Measurements from ENCODE around the gene CRYBB1.
"Not testable (repeated sequence)": the region's sequence is repeated elsewhere in the genome, so short reads cannot be mapped to it uniquely, and the experiment has no call there.

The CRYBB1 gene

DNA sequence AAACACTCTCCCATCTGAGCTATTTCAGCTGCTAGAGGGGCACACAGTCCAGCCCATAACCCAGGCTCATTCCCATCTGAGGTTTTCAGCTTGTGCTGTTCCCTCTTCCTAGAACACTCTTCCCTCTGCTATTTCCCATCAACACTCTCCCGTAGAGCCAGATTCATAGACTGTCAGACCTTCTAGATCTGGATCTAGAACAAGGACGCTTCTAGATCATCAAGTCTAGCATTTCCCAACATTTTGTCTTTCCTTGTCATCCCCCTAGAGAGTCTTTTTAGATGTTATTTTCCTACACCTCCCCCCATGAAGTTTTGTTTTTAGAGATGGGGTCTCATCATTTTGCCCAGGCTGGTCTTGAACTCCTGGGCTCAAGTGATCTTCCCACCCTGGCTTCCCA, 17.3 kb upstream of the CRYBB1 start:
- DNase-seq, result no peak

DNA sequence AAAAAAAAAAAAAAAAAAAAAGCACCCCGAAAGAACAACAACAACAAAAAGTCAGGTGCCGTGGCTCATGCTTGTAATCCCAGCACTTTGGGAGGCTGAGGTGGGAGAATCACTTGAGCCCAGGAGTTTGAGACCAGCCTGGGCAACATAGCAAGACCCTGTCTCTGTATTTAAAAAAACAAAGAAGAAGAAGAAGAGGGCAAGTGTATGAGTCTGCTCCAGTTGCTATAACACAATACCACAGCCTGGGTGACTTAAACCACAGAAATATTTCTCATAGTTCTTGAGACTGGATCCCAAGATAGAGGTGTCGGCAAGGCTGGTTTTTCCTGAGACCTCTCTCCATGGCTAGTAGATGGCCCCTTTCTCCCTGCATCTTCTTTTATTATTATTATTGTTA, 16.4 kb upstream of the CRYBB1 start:
- no peak for DNase-seq

DNA sequence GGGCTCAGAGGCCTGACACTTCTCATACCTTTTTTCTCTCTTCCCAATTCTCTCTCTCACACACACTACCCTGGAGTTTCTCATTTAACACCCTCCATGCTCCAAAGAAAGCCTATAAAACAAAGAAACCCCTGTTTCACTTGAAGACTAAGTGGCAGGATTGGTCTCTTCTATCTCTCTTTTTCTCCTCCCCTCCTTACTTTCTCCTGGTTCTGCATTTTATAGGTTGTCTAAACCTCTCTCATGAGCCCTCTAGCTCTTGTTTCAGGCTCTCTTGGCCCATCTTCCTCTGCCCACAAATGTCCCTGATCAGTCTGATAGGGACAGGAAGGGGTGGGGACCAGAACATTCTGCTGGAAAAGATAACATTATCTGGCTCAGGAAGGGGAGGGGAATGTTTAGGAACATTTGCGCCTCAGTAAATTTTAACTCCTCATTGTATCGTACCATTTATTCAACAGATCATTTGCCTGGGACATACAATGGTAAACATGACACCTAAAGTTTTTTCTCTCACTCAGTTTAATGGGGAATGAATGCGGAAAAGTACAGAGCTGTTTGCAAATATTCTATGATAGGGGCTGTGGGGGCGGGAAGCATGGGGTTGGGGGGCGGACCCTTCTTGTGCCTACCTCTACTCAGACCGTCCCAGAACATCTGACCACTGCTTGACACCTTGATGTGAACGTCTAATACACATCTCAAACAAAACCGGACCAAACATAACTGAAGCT, 14.8 kb upstream of the CRYBB1 start:
- no peak for DNase-seq

DNA sequence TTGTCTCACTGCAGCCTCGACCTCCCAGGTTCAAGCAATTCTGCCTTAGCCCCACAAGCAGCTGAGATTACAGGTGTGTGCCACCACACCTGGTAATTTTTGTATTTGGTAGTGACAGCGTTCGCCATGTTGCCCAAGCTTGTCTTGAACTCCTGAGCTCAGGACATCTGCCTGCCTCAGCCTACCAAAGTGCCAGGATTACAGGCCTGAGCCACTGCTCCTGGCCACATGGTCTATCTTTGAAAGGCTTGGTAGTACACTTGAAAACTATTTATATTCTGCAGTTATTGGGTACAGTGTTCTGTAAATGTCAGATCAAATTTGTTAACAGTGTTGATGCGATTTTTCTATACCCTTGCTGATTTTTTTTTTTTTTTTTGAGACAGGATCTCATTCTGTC, 13.5 kb upstream of the CRYBB1 start:
- no peak for DNase-seq

DNA sequence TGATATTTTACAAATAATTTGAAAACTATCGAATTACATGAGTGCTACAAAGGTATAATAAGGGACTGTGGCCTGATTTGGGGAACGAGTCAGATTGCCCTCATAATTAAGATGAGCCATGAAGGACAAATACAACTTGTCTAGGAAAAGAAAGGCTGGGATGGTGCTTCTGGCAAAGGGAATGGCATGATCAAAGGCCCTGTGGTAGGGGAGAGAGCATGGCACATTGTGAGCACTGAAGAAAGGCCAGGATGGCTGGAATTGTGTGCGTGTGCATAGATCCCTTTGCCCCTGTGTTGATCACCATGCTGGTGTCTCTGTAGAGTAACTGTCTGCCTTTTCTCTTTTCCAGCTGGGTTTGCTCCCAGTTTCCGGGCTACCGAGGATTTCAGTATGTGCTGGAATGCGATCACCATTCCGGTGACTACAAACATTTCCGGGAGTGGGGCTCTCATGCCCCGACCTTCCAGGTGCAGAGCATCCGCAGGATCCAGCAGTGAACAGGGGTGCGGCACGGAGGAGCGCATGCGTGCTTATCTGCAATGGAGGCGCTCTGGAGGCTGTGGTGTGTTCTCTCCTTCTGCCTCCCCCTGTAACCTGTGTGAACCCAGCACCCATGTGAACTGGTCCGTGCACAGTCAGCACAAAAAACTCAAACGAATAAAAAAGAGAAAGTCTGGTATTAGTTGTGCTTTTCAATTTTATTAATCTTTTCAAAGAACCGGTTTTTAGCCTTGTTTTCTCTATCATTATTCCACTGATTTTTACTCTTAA, 12.3 kb upstream of the CRYBB1 start:
- DNase-seq, result no peak

DNA sequence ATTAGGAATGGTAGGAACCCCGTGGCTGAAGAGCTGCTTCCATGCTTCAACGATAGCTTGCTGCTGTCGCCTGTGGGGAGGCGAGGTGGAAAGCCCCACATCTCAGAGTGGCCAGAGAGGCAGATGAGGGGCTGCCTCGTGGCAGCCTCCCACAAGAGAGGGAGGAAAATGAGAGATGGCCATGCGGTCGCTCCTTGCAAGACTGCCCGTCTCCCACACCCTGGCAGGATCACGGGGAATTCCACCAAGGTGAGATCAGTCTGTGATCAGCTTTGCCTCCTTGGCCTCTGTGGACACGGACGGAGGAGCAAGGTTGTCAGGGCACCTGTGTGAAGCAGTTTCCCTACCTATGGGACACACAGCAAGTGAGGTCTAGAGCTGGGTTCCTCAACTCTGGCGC, 7.0 kb upstream of the CRYBB1 start:
- DNase-seq, result no peak

DNA sequence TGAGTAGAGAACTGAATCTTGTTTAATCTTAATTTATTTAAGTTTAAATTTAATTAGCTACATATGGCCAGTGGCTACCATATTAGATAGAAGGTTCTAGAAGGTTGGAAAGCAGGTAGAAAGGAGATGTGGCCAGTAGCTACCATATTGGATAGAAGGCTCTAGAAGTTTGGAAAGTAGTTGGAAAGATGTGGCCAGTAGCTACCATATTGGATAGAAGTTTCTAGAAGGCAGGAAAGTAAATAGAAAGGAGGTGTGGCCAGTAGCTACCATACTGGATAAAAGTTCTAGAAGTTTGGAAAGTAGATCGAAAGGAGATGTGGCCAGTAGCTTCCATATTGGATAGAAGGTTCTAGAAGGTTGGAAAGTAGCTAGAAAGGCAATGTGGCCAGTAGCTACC, 6.2 kb upstream of the CRYBB1 start:
- no peak for DNase-seq

DNA sequence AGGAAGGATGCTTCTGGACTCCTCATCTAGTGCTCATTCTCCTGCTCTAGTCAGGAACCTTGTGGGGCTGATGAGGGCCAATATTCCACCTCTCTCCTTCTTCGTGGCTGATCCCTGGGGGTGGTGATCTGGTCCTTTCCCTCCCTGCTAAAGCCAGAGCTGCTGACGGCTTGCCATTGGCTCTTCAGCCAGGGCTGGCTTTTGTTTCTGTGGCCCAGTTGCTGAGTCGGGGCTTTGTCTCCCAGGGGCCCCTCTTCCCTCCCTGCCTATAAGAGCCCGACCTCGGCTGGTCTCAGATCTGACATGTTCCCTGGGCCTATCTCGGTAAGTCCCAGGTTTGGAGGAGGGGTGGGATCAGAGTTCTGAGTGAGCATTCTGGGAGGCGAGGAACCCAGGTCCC, 3.8 kb upstream of the CRYBB1 start, which contains the start of gene CRYBA4:
Gene CRYBA4, plus strand, starts transcription at position 301 of the 400 bp plus-strand sequence. CDS start 634 bp downstream, outside the sequence.
- no peak for DNase-seq

DNA sequence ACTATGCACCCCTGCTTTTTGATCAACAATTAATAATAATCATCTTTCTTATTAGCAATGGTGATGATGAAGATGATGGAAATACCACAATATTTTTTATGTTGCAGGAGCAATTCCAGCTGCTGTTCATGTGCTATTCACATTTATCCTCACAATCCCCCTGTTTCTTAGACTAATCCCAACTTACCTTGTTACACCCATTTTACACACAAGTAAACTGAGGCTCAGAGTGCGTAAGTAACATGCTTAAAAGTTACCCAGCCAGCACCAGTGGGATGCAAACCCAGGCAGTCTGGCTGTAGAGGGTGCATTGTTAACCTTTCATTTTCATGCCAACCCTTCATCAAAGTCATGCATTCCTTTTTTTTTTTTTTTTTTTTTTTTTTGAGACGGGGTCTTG, 2.4 kb upstream of the CRYBB1 start:
- no peak for DNase-seq

DNA sequence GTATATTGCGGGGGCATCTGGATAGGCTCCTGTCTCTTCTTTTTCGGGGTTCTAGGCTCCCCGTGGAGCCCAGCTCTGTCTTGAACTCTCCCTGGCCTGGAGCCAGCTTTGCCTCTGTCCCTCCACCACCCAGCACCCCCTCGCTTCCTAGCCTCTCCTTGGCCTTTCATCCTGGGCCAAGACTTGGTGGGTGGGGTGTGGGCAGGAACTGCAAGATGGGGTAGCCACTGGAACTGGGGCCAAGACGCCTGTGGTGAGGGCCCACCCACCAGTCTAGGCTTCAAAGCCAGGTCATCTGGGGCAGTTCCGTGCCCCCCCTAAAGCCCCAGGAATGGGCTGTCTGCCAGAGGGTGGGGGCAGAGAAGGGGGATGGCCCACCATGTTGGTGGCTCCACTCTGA, 1.7 kb upstream of the CRYBB1 start:
- no peak for DNase-seq

DNA sequence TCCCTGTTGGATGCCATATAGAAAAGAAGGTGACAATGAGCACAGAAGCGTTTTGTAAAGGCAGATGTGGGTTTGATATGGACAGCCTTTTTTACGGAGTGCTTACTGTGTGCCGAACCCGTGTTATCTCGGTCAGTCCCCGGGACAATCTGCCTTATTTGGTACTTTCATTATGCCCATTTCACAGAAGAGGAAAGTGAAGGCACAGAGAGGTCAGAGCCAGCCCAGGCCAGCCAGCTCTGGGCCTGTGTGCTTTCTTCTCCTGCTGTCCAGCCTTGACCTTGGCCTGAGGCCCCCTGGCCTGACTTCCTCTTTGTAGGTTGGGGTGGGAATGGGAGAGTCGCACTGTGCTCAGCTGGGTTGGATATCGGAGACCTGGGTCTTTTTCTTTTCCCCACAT, 628 bp upstream of the CRYBB1 start:
- no peak for DNase-seq

DNA sequence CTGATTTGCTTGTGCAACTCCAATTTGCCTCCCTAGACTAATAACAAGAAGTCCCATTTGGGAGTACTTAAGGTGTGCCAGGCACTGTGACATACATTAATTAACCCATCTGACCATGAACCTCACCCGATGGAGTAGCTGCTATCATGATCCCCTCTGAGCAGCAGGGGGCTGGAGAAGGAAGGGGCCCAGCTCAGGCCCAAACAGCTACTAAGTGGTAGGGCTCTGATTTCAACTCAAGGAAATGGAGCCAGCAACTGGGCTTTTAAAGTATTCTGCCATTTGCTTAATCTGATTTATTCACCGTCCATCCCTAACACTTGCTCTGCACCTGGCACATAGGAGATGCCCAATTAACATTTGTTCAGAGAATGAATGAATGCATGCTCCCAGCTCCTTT, 1.2 kb downstream of the CRYBB1 start:
- DNase-seq, result no peak

DNA sequence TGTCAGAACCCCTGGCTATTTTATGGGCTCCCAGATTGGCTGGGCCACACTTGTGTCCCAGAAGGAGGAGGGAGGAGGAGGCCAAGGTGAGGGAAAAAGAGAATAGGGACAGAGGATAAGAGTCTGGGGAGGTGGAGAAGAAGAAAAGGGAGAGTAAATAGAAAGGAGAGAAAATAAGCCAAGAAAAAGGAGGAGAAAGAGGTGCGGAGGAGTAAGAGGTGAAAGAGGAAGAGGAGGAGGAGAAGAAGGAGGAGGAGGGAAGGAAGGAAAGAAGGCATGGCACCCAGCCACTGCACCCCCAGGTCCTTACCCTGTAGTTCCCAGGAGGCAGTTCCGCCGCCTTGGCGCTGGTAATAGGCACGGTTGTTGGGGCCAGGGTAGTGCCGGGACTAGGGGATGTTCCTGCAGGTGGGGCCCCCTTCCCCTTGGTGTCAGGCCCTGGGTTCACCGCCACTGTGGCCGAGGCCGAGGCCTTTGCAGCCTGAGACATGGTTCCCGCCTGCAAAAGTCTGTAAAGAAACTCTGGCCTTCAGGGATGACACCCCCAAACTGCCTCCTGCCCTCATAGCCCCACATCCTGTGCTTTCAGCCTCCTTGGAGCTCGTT, 1.9 kb downstream of the CRYBB1 start:
- no peak for DNase-seq

DNA sequence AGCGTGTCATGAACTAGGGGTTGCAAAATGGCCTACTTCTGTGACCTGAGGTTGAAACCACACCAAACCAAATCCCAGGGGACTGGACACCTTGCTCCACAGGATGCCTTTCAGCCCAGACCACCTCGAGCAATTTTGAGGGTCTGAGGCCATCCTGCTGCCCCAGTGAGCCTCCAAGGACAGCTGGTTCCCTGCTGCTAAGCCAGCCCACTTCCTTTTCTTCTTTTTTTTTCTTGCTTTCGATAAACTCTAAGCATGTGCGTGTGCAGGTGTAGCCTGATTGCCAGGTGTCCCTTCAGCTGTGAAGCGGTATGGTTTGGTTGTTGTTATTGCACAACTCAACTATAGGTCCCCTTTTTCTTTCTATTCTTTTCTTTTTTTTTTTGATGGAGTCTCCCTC, 2.7 kb downstream of the CRYBB1 start:
- no peak for DNase-seq

DNA sequence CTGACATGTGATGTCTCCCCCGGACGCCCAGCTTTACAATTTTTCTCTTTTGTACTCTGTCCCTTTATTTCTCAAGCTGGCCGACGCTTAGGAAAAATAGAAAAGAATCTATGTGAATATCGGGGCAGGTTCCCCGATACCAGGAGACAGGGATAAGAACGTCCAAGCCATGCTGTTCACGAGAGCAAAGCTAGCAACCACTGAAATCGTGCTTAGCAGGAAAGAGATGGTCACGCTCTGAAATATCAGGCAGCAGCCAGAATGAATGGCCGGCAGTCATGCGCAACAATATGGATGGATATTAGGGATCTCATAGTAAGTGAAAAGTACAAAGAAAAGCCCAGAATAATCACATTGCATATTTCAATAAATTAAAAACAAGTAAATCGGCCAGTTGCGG, 3.5 kb downstream of the CRYBB1 start:
- DNase-seq, result no peak

DNA sequence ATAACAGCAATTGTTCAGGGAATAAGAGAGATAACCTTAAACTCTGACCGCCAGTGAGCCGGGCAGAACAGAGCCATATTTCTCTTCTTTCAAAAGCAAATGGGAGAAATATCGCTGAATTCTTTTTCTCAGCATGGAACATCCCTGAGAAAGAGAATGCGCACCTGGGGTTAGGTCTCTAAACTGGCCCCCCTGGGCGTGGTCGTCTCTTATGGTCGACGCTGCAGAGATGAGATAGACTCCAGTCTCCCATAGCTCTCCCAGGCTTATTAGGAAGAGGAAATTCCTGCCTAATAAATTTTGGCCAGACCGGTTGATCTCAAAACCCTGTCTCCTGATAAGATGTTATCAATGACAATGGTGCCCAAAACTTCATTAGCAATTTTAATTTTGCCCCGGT, 4.1 kb downstream of the CRYBB1 start:
- not testable (repeated sequence) for DNase-seq

DNA sequence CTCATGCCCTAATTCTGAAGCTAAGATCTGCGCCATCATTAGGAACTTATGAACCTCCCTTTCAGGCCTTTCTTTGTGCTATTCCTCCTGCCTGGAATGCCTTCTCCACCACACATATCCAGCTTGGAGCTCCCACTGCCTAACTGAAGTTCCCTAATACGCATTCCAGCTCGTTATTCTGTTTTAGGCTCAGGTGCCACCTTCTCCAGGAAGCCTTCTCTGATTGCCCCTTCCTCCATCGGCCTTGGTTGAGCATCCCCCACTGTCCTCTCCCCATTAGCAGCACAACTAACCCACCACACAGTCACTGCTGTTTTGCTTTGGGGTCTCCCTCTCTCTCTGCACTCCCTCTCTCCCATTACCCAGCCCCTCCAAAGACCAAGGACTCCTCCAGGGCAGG, 5.2 kb downstream of the CRYBB1 start:
- DNase-seq, result no peak

DNA sequence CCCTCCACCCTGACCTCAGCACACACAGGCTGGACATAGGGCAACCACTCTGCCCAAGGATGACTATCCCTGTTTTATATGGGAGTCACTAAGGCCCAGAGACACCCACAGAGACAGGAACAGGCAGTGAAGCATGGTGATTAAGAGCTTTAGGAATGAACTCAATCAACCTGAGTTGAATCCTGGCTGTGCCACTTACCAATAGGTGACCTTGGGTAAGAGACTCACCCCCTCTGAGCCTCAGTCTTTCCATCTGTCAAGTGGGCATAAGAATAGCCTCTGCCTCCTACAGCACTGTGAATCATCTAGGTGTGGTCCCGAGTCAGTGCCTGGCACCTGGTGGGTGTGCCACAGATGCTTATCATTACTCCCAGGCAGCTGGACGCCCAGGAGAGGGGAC, 6.8 kb downstream of the CRYBB1 start:
- DNase-seq, result no peak

DNA sequence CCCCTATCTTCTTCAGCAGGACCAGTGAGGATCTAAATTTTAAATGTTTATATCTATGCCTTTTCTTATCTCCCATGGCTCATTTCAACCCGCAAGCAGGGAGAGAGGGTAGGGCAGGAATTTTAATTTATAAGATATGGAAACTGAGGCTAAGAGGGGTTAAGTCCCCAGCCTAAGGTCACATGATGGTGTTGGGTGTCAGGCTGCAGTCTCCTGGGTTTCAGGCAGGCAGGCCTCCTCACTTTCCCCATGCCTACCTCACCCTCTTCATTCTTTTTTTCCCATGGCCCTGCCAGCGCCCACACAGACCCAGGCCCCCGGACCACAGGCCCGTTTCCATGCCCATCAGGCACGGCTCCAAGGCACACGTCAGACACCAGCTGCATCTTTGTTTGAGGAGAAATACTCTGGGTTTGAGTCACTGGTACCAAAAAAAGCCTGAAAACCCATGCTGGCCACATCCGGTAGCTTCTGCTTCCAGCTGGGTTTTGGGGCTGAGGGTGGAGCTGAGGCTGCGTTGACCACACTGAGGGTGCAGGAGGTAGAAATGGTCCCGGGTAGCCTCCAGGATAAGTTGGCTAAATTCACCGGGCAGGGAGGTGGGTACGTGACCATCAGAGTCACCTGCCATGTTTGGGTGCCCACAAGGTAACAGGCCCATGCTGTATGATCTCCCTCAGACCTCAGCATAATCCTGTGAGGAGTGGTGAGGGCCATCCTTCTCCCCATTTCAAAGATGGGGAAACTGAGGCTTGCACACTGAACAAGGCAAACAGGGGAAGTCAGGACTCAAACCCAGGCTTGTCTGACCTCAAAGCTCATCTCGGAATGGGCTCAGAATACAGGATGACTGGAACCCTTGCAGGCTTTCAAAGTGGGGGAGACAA, 7.5 kb downstream of the CRYBB1 start:
- no peak for DNase-seq

DNA sequence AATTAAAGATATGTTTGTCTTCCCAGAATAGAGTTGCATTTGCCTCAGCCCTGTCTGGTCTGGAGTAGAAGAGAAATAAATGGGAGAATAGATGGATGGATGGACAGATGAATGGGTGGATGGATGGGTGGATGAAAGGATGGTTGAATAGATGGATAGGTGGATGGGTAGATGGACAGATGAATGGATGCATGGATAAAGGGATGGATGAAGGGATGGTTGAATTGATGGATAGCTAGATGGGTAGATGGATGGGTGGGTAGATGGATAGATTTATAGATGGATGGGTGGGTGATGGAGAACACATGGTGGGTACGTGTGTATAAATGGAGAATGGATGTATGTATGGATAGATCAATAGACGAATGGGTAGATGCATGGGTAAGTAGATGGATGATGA, 8.5 kb downstream of the CRYBB1 start:
- DNase-seq, result no peak

DNA sequence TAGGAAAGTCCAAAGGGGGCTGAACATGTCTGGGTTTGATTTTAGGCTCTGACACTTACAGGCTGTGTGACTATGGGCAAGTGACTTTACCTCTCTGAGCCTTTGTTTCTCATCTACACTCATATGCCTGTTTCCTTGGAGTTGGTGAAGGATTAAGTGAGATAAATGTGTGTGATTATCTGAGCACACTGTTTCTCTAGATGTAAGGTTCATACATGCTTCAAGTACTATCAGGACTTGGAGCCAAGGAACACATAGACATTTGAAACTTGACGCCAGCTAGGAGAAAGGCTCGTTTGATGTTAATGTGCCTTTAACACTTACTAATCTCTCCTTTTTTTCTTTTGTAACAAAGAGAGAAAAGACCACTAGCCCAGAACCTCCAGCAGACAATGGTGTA, 9.7 kb downstream of the CRYBB1 start:
- DNase-seq, result no peak

DNA sequence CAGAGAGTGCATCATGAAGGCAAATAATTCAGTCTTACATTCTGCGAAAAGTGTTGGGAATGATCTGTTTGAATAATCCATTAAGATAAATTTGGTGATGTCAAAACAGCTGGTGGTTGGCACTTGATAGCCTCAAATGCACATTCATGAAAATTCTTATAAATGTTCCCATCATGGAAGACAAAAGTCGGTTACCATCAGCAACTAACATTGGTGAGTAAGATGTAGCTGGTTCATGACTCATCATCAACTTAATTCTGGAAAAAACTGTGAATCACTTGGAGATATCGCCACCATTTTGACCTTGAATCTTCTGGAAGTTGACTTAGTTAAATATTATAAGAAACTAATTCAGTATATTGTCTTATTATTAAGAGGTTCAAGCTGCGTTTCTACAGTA, 11.2 kb downstream of the CRYBB1 start:
- DNase-seq, result no peak

DNA sequence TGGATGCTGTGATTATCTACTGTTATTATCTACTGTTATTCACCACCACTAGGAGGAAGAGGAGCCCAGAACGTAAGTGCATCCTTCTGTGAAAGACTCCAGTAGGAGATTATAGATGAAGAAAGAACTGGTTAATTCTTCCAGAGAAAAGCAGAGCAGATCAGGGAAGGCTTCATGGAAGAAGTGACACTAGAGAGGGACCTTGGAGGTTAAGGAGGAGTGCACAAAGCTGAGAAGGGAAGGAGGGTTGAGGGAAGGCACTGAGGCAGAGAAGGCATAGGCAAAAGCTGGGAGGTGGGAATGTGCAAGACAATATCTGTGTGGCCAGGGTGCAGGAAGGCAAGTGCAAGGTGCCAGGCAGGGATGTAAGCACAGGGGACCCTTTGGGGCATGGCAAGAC, 13.5 kb downstream of the CRYBB1 start:
- no peak for DNase-seq

Measured in activated CD4-positive, CD25-positive, alpha-beta regulatory T cell (primary cell).